Stimulated activated CD4-positive, alpha-beta T cell treated with anti-CD3 and anti-CD28 coated beads, Interleukin-4, amount 100 ng/mL, for 1 hour (primary cell): ENCODE data around the gene MUTYH.
A peak's percentile ranks its signal among the peaks of the same experiment; 100 is the strongest.
"Not testable (repeated sequence)": the region's sequence is repeated elsewhere in the genome, so short reads cannot be mapped to it uniquely, and the experiment has no call there.

Experiments
- DNase-seq: peaks from one replicate; pipeline ENCODE4 v3.0.0-alpha.2; 2020

MUTYH gene

GRCh38 chr1:45339789-45340558, at the start of gene MUTYH, which contains the start of gene TOE1:
MUTYH (minus strand) TSS chr1:45340440; CDS start chr1:45334505, 5,935 bp downstream.
TOE1 (plus strand) TSS chr1:45340170; CDS start chr1:45340253, 83 bp downstream.
- DNase-seq = peak; percentile 93

GRCh38 chr1:45386219-45386618, 46.0 kb upstream of the MUTYH start:
- no peak for DNase-seq

- no peak for DNase-seq
Measured at GRCh38 chr1:45385302-45385701, 45.1 kb upstream of the MUTYH start.

- DNase-seq = not testable (repeated sequence)
Measured at GRCh38 chr1:45384213-45384612, 44.0 kb upstream of the MUTYH start.

GRCh38 chr1:45383191-45383590, 43.0 kb upstream of the MUTYH start:
- DNase-seq = no peak

- no peak for DNase-seq
Measured at GRCh38 chr1:45381243-45381642, 41.0 kb upstream of the MUTYH start.

- DNase-seq = no peak
Measured at GRCh38 chr1:45380730-45381129, 40.5 kb upstream of the MUTYH start.

- no peak for DNase-seq
Measured at GRCh38 chr1:45380125-45380524, 39.9 kb upstream of the MUTYH start.

- DNase-seq = no peak
Measured at GRCh38 chr1:45379524-45379923, 39.3 kb upstream of the MUTYH start.

- no peak for DNase-seq
Measured at GRCh38 chr1:45378184-45378583, 37.9 kb upstream of the MUTYH start.

GRCh38 chr1:45375104-45376090, 35.2 kb upstream of the MUTYH start:
- no peak for DNase-seq

- DNase-seq = no peak
Measured at GRCh38 chr1:45373573-45373972, 33.3 kb upstream of the MUTYH start.

GRCh38 chr1:45370575-45370974, 30.3 kb upstream of the MUTYH start:
- DNase-seq = no peak

GRCh38 chr1:45365051-45365450, 24.8 kb upstream of the MUTYH start:
- DNase-seq = no peak

- DNase-seq = no peak
Measured at GRCh38 chr1:45364294-45364693, 24.1 kb upstream of the MUTYH start.

- DNase-seq = not testable (repeated sequence)
Measured at GRCh38 chr1:45360981-45361380, 20.7 kb upstream of the MUTYH start.

- peak; percentile 52 for DNase-seq
Measured at GRCh38 chr1:45359882-45360513, 19.8 kb upstream of the MUTYH start.

- DNase-seq = no peak
Measured at GRCh38 chr1:45356186-45356585, 15.9 kb upstream of the MUTYH start.

GRCh38 chr1:45355683-45356082, 15.4 kb upstream of the MUTYH start:
- DNase-seq = no peak

- DNase-seq = no peak
Measured at GRCh38 chr1:45354838-45355237, 14.6 kb upstream of the MUTYH start.

GRCh38 chr1:45353685-45354084, 13.4 kb upstream of the MUTYH start:
- no peak for DNase-seq

- DNase-seq = no peak
Measured at GRCh38 chr1:45351508-45351907, 11.3 kb upstream of the MUTYH start.
